SK-N-SH (cell line): ENCODE measurements around the gene ZNF106. TPM values are rescaled to one million over a fixed set of nuclear protein-coding genes. Genes with fewer than 3 reads are reported as not detected.

Source experiments
- CTCF ChIA-PET: fragments of 300-600, 350-600 bp; formaldehyde crosslinking; extraction: SDS; loops from one replicate; lab custom pipeline; 2021; lab: Yijun Ruan, JAX
- POLR2A ChIA-PET: fragments of 350-600 bp; sonication (Branson Sonifier 250); formaldehyde crosslinking; extraction: SDS; loops from one replicate; lab custom pipeline; 2020; ENCODE audit warnings: antibody characterized with exemption, inconsistent platforms; lab: Yijun Ruan, JAX
- DNase-seq: peaks from one replicate; pipeline ENCODE4 v3.0.0; 2012
- H2AFZ ChIP-seq: fragments of 200-600 bp; sonication (generic); 2 replicates; pipeline ENCODE4 v1.8.1; 2016; ENCODE audit warnings: antibody characterized with exemption, mild to moderate bottlenecking, low read depth
- H3F3A ChIP-seq: fragments of 200-600 bp; sonication (generic); replicated peaks from 2 replicates; pipeline ENCODE3; 2016; ENCODE audit warnings: antibody characterized with exemption, mild to moderate bottlenecking; ENCODE audit not compliant: insufficient read depth
- H3K27ac ChIP-seq, 2 experiments: fragments of 200-500 bp in 1 of 2; fragments of 200-600 bp in 1 of 2; sonication (Bioruptor generic) in 1 of 2; sonication (generic), shearing (Covaris generic) in 1 of 2; 2 replicates each; pipeline versions ENCODE4 v1.5.1 to v1.6.1; 2014 to 2016; ENCODE audit warnings: low read depth in 2 of 2, inconsistent platforms in 1 of 2, low read length in 1 of 2, mild to moderate bottlenecking in 1 of 2, mixed read lengths in 1 of 2
- H3K27me3 ChIP-seq: fragments of 200-600 bp; sonication (generic), shearing (Covaris generic); 2 replicates; pipeline ENCODE4 v1.6.1; 2016; ENCODE audit warnings: mixed run types; ENCODE audit not compliant: insufficient read depth
- H3K36me3 ChIP-seq, 2 experiments: fragments of 200-500 bp in 1 of 2; fragments of 200-600 bp in 1 of 2; sonication (Bioruptor generic) in 1 of 2; sonication (generic) in 1 of 2; replicated peaks in 1 of 2; 2 replicates each; pipeline versions ENCODE3 to v1.5.1; 2014 to 2016; ENCODE audit warnings: low read length in 1 of 2, mild to moderate bottlenecking in 1 of 2; ENCODE audit not compliant: insufficient read depth in 2 of 2, control insufficient read depth in 1 of 2
- H3K4me1 ChIP-seq, 2 experiments: fragments of 200-500 bp in 1 of 2; fragments of 200-600 bp in 1 of 2; sonication (Bioruptor generic) in 1 of 2; sonication (generic), shearing (Covaris generic) in 1 of 2; 2 replicates each; pipeline versions ENCODE4 v1.5.1 to v1.6.1; 2014 to 2016; ENCODE audit warnings: low read depth in 1 of 2, low read length in 1 of 2, mixed run types in 1 of 2; ENCODE audit not compliant: insufficient read depth in 2 of 2, control insufficient read depth in 1 of 2
- H3K4me2 ChIP-seq: fragments of 200-600 bp; sonication (generic), shearing (Covaris generic); 2 replicates; pipeline ENCODE4 v1.6.1; 2017; ENCODE audit warnings: mixed run types
- H3K4me3 ChIP-seq, 2 experiments: fragments of 200-500 bp in 1 of 2; fragments of 200-600 bp in 1 of 2; sonication (Bioruptor generic) in 1 of 2; sonication (generic), shearing (Covaris generic) in 1 of 2; 2 replicates each; pipeline versions ENCODE4 v1.5.1 to v1.8.1; 2014 to 2016; ENCODE audit warnings: low read depth in 2 of 2, inconsistent platforms in 1 of 2, low read length in 1 of 2, mild to moderate bottlenecking in 1 of 2, mixed read lengths in 1 of 2, moderate library complexity in 1 of 2
- H3K79me2 ChIP-seq: fragments of 200-600 bp; sonication (generic); 2 replicates; pipeline ENCODE4 v1.8.1; 2017; ENCODE audit warnings: mild to moderate bottlenecking; ENCODE audit not compliant: insufficient read depth
- H3K9ac ChIP-seq: fragments of 200-600 bp; sonication (generic); 2 replicates; pipeline ENCODE4 v1.6.1; 2017; ENCODE audit warnings: mixed run types
- H3K9me2 ChIP-seq: fragments of 200-600 bp; sonication (generic); 2 replicates; pipeline ENCODE4 v1.6.1; 2017; ENCODE audit warnings: mixed run types
- H3K9me3 ChIP-seq: fragments of 200-600 bp; sonication (generic); 2 replicates; pipeline ENCODE4 v1.6.1; 2017; ENCODE audit warnings: mixed run types, mild to moderate bottlenecking, moderate library complexity
- H4K20me1 ChIP-seq: fragments of 200-600 bp; sonication (generic); 2 replicates; pipeline ENCODE4 v1.6.1; 2017; ENCODE audit warnings: mild to moderate bottlenecking, mixed run types; ENCODE audit not compliant: insufficient read depth
- CTCF ChIP-seq: fragments of 200-600 bp; sonication (generic); IDR thresholded peaks from 2 replicates; pipeline ENCODE4 v1.6.1; 2017; ENCODE audit warnings: antibody characterized with exemption, mild to moderate bottlenecking, moderate library complexity
- EZH2phosphoT487 ChIP-seq: fragments of 200-600 bp; sonication (generic); IDR thresholded peaks from 2 replicates; pipeline ENCODE4 v1.6.1; 2017; ENCODE audit warnings: low read depth, mixed run types, mild to moderate bottlenecking, antibody characterized with exemption, moderate library complexity, borderline replicate concordance
- IRF3 ChIP-seq: fragments of 150-350 bp; IDR thresholded peaks from 2 replicates; pipeline ENCODE4 v1.6.1; 2016; ENCODE audit warnings: mild to moderate bottlenecking, low read depth, low read length
- MXI1 ChIP-seq: IDR thresholded peaks from 2 replicates; pipeline ENCODE4 v1.6.1; 2012; ENCODE audit warnings: mild to moderate bottlenecking, low read depth, low read length, improper control_type of control experiment
- NFIC ChIP-seq: IDR thresholded peaks from 2 replicates; pipeline ENCODE4 v1.4.0; 2012; ENCODE audit warnings: borderline replicate concordance
- NRF1 ChIP-seq: IDR thresholded peaks from 2 replicates; pipeline ENCODE4 v1.6.1; 2012; ENCODE audit warnings: low read depth, mild to moderate bottlenecking, low read length
- PBX3 ChIP-seq: IDR thresholded peaks from 2 replicates; pipeline ENCODE4; 2012
- RAD21 ChIP-seq: IDR thresholded peaks from 2 replicates; pipeline ENCODE4 v1.6.1; 2012; ENCODE audit warnings: mild to moderate bottlenecking, low read length
- RXRA ChIP-seq: IDR thresholded peaks from 2 replicates; pipeline ENCODE4 v1.4.0; 2012; ENCODE audit warnings: low read depth, mild to moderate bottlenecking, borderline replicate concordance
- SIN3A ChIP-seq: IDR thresholded peaks from 2 replicates; pipeline ENCODE4 v1.6.1; 2012; ENCODE audit warnings: low read depth, mild to moderate bottlenecking, low read length, moderate library complexity, borderline replicate concordance
- SMC3 ChIP-seq: IDR thresholded peaks from 2 replicates; pipeline ENCODE4 v1.6.1; 2012; ENCODE audit warnings: low read depth, low read length, improper control_type of control experiment
- TAF1 ChIP-seq: IDR thresholded peaks from 2 replicates; pipeline ENCODE4 v1.6.1; 2012; ENCODE audit warnings: low read depth, mild to moderate bottlenecking, low read length, moderate library complexity, borderline replicate concordance
- TCF12 ChIP-seq: IDR thresholded peaks from 2 replicates; pipeline ENCODE4 v1.4.0; 2012
- USF1 ChIP-seq: IDR thresholded peaks from 2 replicates; pipeline ENCODE4 v1.4.0; 2012; ENCODE audit warnings: low read depth, borderline replicate concordance
- USF2 ChIP-seq: fragments of 150-350 bp; IDR thresholded peaks from 2 replicates; pipeline ENCODE4 v1.6.1; 2017; ENCODE audit warnings: antibody characterized with exemption, low read length, low read depth, borderline replicate concordance
- WGBS: methylation state at CpG from one replicate; pipeline ENCODE4 v1.1.6; 2017; ENCODE audit warnings: low lambda C conversion rate; 5-methylcytosine and 5-hydroxymethylcytosine counted together
- polyA plus RNA-seq, 3 experiments: library from polyadenylated mRNA; depleted of rRNA; stranded (reverse); fragments of >200 nt; gene quantifications; 2 replicates each; pipeline ENCODE4 v1.2.3, GENCODE V29; 2012

The ZNF106 gene
- polyA plus RNA-seq, 1 of the 3 experiments (the other 2 are of a cell fraction) = 8.9 TPM

GRCh38 chr15:42528970-42529369 is 38.0 kb upstream of the ZNF106 start:
- no peak overlapping the region for H2AFZ ChIP-seq
- CTCF ChIA-PET = interaction anchor here (1.3 kb wide), 1 partner anchor 19 kb away, joined by 3 read pairs; the partner anchor contains the start of genes HAUS2 and LRRC57

GRCh38 chr15:42523331-42523730 is 32.4 kb upstream of the ZNF106 start:
- Histone ChIP-seq H3K4me1 (no peaks in the 10 kb centered on the region), H2AFZ (no peak overlapping the region), H4K20me1 (no peaks in the 10 kb centered on the region), H3K9me2 (no peaks in the 10 kb centered on the region), H3K4me3 (no peak overlapping the region), H3K9me3 (no peaks in the 10 kb centered on the region), H3K27ac (no peak overlapping the region), H3K4me2 (no peak overlapping the region), H3K9ac (no peak overlapping the region), H3F3A (no peaks in the 10 kb centered on the region), H3K27me3 (no peaks in the 10 kb centered on the region), H3K79me2 (no peaks in the 10 kb centered on the region), H3K36me3 (peaks cover 22 to 59% of the 10 kb centered on the region in 2 experiments)
- 75% methylated on average over 2 of the region's 2 CpGs for WGBS
- ChIA-PET POLR2A (no interaction called here), CTCF (no interaction called here)
- no peak for DNase-seq
- TF ChIP-seq SMC3 (no peak), TCF12 (no peak), TAF1 (no peak), NRF1 (no peak), IRF3 (no peak), USF2 (no peak), USF1 (no peak), PBX3 (no peak), EZH2phosphoT487 (no peak), NFIC (no peak), RAD21 (no peak), CTCF (no peak), RXRA (no peak)

More at GRCh38 chr15:42528970-42529369, 38.0 kb upstream of the ZNF106 start:
- Histone ChIP-seq H3K9me2 (no peaks in the 10 kb centered on the region), H3K27ac (no peak overlapping the region), H3K9ac (no peak overlapping the region), H3K4me1 (no peaks in the 10 kb centered on the region), H4K20me1 (no peaks in the 10 kb centered on the region), H3K27me3 (no peaks in the 10 kb centered on the region), H3K4me3 (no peak overlapping the region), H3F3A (peaks cover 4% of the 10 kb centered on the region), H3K36me3 (peaks cover 42 to 64% of the 10 kb centered on the region in 2 experiments), H3K9me3 (no peaks in the 10 kb centered on the region), H3K4me2 (no peak overlapping the region), H3K79me2 (no peaks in the 10 kb centered on the region)
- 86% methylated on average over 3 of the region's 3 CpGs for WGBS
- TF ChIP-seq SIN3A = no peak
- no peak for TF ChIP-seq MXI1
- POLR2A ChIA-PET = no interaction called here
- no peak for DNase-seq
